ENCODE data around the gene COQ9. TPM values are rescaled to one million over a fixed set of nuclear protein-coding genes. Genes with fewer than 3 reads are reported as not detected.
A peak's percentile ranks its signal among the peaks of the same experiment; 100 is the strongest.

The COQ9 gene
- total RNA-seq, 1 experiment from 2014 or later = 32.9 TPM

GRCh38 chr16:57445510-57445909, 1.8 kb upstream of the COQ9 start:
- H4K91ac ChIP-seq (ENCODE audit: insufficient read length, low read depth, low read length) = no peak overlapping the region
- H3K23me2 ChIP-seq (ENCODE audit: insufficient read length, low read depth, low read length, poor library complexity, severe bottlenecking) = peaks cover 10% of the 10 kb centered on the region
- H3K27me3 ChIP-seq (ENCODE audit: insufficient read depth, low read length) = no peaks in the 10 kb centered on the region
- TF ChIP-seq, protein P1, sequence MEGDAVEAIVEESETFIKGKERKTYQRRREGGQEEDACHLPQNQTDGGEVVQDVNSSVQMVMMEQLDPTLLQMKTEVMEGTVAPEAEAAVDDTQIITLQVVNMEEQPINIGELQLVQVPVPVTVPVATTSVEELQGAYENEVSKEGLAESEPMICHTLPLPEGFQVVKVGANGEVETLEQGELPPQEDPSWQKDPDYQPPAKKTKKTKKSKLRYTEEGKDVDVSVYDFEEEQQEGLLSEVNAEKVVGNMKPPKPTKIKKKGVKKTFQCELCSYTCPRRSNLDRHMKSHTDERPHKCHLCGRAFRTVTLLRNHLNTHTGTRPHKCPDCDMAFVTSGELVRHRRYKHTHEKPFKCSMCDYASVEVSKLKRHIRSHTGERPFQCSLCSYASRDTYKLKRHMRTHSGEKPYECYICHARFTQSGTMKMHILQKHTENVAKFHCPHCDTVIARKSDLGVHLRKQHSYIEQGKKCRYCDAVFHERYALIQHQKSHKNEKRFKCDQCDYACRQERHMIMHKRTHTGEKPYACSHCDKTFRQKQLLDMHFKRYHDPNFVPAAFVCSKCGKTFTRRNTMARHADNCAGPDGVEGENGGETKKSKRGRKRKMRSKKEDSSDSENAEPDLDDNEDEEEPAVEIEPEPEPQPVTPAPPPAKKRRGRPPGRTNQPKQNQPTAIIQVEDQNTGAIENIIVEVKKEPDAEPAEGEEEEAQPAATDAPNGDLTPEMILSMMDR (conservative IDR thresholded peaks at IDR 0.05) = no peak
- Mint-ChIP-seq H3K27me3 (ENCODE audit: low read depth) (no peaks in the 10 kb centered on the region), H3K4me3 (peak overlapping the region; percentile 33 to 40; a peak in 3 of 5 replicates), H3K27ac (no peak overlapping the region), H3K9me3 (peaks cover 6 to 8% of the 10 kb centered on the region in 2 experiments; a peak in 4 of 5 replicates), H3K36me3 (ENCODE audit: insufficient read depth in 1 of 3, low read depth in 3 of 3) (peaks cover 12 to 18% (median 18%) of the 10 kb centered on the region in 3 experiments), H3K4me1 (peaks cover 7 to 15% of the 10 kb centered on the region in 2 experiments)
- no peak overlapping the region for H2AK5ac ChIP-seq (ENCODE audit: insufficient read length, low read length)
- H2BK12ac ChIP-seq (ENCODE audit: insufficient read length, low read depth, low read length) = no peak overlapping the region
- H3K79me2 ChIP-seq (ENCODE audit: insufficient read depth, low read length) = peaks cover 2% of the 10 kb centered on the region; the same call in 1 of the 2 replicates
- no peak overlapping the region for H3K14ac ChIP-seq (ENCODE audit: insufficient read depth, low read length)
- DNase-seq = no peak
- no peak overlapping the region for H2BK120ac ChIP-seq (ENCODE audit: low read depth, low read length, poor library complexity, severe bottlenecking)
- H4K20me1 ChIP-seq (ENCODE audit: control insufficient read depth, insufficient read depth, insufficient read length) = no peaks in the 10 kb centered on the region
- H2AFZ ChIP-seq (ENCODE audit: low read length) = no peak overlapping the region
- no peak overlapping the region for H2BK5ac ChIP-seq (ENCODE audit: insufficient read length, low read length)
- H2BK15ac ChIP-seq (ENCODE audit: low read depth, low read length) = no peak overlapping the region
- no peak overlapping the region for H3K4ac ChIP-seq (ENCODE audit: low read depth, low read length)
- no peak overlapping the region for H3K18ac ChIP-seq (ENCODE audit: insufficient read length, low read depth, low read length)
- no peak overlapping the region for H4K5ac ChIP-seq (ENCODE audit: insufficient read length, low read depth, low read length)
- no peak overlapping the region for H3K56ac ChIP-seq (ENCODE audit: insufficient read length, low read depth, low read length)
- no peaks in the 10 kb centered on the region for H3K4me1 ChIP-seq (ENCODE audit: insufficient read depth, low read length)
- H3K4me2 ChIP-seq (ENCODE audit: insufficient read depth, insufficient read length, low read length) = no peak overlapping the region
- no peak overlapping the region for H3K27ac ChIP-seq (ENCODE audit: insufficient read length, low read depth, low read length)
- whole genome bisulfite sequencing (ENCODE audit: extremely low coverage, insufficient read length, low lambda C conversion rate) = no CpG with 5 or more reads among the region's 2 CpGs
- no peak overlapping the region for H3T11ph ChIP-seq (ENCODE audit: low read length)
- no peak overlapping the region for H3K9ac ChIP-seq (ENCODE audit: extremely low read depth, insufficient read length, low read length)
- no peak overlapping the region for H2BK20ac ChIP-seq (ENCODE audit: low read depth, low read length, poor library complexity, severe bottlenecking)
- H3K79me1 ChIP-seq (ENCODE audit: insufficient read depth, low read depth, low read length, poor library complexity, severe bottlenecking) = peaks cover 5% of the 10 kb centered on the region
- no peaks in the 10 kb centered on the region for H3K9me3 ChIP-seq (ENCODE audit: control insufficient read depth, low read depth, low read length)
- no peak overlapping the region for H3K23ac ChIP-seq (ENCODE audit: insufficient read length, low read depth, low read length)
- no peak overlapping the region for H4K8ac ChIP-seq (replicated peaks; ENCODE audit: insufficient read length, low read depth, low read length)

All from H9 (cell line).